Germinal center (tissue), 1 donor: ENCODE measurements around the gene WDFY3.

Experiments
- DNase-seq: peaks from one replicate; pipeline ENCODE4 v3.0.0; 2012; ENCODE audit warnings: mixed read lengths, low spot score

Gene WDFY3

GRCh38 chr4:84944947-84945346, 21.5 kb downstream of the WDFY3 start:
- DNase-seq = no peak

DNA sequence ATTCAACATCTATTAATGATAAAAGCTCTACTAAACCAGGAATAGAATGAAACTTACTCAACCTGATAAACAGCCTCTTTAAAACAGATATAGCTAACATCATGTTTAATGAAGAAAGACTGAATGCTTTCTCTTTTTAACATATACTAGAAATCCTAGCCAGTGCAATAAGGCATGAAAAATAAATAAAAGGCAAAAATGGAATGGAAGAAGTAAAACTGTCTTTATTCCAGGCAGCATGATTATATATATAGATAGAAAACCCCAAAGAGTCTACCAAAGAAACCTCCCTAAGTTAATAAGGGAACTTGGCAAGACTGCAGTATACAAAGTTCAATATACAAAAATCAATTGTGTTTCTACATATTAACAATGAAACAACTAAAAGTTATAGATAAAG, 25.5 kb downstream of the WDFY3 start:
- DNase-seq = no peak

- no peak for DNase-seq
Observed at GRCh38 chr4:84939113-84939512, 27.4 kb downstream of the WDFY3 start.

GRCh38 chr4:84938316-84938715, 28.2 kb downstream of the WDFY3 start:
- no peak for DNase-seq

GRCh38 chr4:84937381-84937977, 29.0 kb downstream of the WDFY3 start:
- DNase-seq = no peak

DNA sequence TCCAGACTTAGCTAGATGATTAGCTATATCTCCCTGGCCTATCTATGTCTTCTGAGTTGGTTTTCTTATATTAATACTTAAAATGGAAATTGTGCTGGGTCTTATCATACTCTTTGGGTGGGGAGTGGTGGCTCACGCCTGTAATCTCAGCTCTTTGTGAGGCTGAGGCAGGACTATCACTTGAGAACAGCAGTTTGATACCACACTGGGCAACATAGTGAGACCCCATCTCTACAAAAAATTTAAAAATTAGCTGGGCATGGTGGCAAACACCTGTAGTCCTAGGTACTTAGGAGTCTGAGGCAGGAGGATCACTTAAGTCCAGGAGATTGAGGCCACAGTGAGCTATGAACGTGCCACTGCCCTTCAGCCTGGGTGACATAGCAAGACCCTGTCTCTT, 30.4 kb downstream of the WDFY3 start:
- no peak for DNase-seq

DNA sequence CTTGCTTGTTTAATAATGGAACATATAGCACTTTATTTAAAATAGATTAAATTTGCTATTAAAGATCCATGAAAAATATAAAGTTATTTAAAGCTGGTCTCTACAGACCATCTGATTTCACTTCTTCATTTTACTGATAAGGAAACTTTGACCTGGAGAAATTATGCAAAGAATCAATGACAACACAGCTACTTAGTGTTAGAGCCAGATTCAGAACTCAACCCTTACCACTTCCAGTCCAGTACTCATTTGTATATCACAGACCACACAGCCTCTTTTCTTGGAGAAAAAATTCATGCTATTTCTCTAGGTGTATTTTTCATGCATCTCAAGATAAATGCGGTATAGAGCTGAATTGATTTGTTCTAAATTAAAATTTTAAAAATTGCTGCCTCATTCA, 34.0 kb downstream of the WDFY3 start:
- no peak for DNase-seq

DNA sequence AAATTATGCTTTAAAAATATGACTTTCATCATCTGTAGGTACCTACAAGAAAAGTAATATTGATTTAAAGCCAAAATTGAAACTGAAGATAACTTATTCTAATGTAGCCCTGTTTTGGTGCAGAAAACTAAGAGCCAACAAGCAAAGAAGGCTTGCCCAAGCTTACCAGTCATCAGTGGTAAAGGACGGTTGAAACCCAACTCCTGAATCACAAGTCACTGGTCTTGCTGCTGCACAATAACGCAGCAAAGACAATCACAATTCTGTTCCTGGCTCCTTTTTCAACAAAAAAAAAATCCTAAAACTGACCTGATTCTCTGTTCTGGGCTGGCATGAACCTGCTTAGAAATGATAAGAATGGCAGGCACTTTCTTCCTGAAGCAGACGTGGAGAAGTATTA, 34.5 kb downstream of the WDFY3 start:
- DNase-seq = no peak

GRCh38 chr4:84931274-84931673, 35.2 kb downstream of the WDFY3 start:
- no peak for DNase-seq

GRCh38 chr4:84928089-84928488, 38.4 kb downstream of the WDFY3 start:
- no peak for DNase-seq

- DNase-seq = no peak
Observed at GRCh38 chr4:84927428-84927827, 39.1 kb downstream of the WDFY3 start.

DNA sequence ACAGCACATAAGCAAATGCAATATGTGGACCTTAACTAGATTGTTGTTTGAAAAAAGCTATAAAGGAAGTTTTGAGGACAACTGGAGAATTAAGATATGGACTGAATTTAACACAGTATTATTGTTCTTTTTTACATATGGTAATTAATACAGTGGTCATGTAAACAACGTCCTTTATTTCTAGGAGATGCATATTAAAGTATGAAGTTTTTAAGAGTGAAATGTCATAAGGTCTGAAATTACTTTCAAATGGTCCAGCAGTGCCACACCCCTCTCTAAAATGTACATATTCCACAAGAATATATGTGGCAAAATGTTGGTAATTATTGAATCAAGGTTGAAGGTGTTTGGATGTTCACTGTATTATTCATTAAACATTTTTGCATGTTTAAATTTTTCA, 40.9 kb downstream of the WDFY3 start:
- DNase-seq = no peak

DNA sequence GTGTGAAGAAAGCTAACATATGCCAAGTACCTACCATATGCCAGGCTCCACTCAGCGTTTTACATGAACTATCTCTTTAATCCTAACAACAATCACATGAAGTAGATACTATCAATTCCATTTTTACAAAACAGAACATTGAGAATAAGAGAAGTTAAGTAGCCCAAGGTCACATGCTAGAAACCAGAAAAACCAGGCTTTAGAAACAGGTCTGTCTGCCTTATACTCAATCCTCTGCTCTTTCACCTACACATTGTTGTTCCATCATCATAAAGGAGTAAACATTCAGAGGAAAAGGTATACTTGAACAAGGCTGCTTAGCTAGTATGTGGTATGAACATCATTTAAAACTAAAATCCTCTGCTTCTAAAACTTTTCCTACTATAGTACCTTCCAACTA, 42.1 kb downstream of the WDFY3 start:
- DNase-seq = no peak

DNA sequence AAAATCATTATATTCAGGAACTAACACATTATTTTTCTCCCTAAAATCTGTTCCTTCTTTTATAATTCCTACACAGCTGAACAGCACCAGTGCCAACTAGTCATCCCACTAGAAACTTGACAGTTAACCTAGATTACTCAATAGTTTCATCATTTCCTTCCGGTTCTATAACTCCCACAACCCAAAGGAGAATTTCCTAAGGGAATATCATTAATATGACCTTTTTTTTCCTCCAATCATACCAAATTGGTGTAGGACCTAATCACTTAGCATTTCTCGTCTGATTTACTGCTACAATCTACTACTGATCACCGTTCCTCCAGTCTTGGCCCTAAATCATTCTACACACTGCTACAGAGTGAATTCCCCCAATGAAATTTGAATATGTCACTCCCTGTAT, 45.9 kb downstream of the WDFY3 start:
- no peak for DNase-seq

DNA sequence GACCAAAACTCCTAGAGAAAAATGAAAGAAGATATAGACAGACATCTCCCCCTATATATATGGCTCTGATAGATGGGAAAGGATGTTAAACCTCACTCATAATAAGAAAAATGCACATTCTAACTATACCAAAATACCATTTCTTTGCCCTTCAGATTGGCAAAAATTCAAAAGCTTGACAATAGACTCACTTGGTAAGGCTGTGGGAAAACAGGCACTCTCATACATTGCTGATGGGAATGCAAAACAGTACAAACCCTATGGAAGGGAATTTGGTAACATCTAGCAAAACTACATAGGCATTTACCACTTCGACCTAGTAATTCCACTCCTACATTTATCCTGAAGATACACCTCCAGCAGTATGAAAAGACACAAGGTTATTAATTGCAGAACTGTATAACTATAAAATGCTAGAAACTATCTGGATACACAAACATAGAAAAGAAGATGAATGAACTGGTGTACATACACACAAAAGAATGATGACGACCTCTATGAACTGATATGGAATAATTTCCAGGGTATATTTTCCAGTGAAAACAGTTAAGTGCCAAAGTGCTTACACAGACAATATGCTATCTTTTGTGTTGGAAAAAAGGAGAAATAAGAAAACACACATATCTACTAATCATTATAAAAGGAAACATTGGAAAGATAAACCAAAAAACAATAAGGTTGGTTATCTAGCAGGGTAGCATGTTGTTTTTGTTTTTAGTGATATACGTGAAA, 48.5 kb downstream of the WDFY3 start:
- DNase-seq = no peak

- DNase-seq = no peak
Observed at GRCh38 chr4:84917086-84917821, 49.2 kb downstream of the WDFY3 start.

- no peak for DNase-seq
Observed at GRCh38 chr4:84916227-84916626, 50.3 kb downstream of the WDFY3 start.

GRCh38 chr4:84915396-84915780, 51.1 kb downstream of the WDFY3 start:
- DNase-seq = no peak

GRCh38 chr4:84914686-84915395, 51.6 kb downstream of the WDFY3 start:
- no peak for DNase-seq

- no peak for DNase-seq
Observed at GRCh38 chr4:84913176-84913575, 53.3 kb downstream of the WDFY3 start.

DNA sequence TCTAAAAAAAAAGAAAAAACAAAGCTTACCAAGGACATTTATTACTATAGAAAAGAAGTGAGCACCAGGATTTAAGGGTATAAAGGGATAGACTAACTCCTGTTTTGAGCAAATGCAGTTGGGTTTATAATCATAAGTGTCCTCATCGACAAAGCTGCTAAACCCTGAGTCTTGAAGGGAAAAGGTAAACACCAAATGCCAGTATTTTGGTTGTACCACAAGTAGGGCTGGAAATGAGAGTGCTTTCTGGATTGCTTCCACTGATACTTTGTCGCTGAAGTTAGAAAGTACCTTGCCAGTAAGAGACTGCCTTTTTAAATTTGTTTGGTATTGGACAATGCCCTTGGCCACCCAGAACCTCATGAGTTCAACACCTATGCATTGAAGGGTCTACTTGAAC, 53.7 kb downstream of the WDFY3 start:
- no peak for DNase-seq

DNA sequence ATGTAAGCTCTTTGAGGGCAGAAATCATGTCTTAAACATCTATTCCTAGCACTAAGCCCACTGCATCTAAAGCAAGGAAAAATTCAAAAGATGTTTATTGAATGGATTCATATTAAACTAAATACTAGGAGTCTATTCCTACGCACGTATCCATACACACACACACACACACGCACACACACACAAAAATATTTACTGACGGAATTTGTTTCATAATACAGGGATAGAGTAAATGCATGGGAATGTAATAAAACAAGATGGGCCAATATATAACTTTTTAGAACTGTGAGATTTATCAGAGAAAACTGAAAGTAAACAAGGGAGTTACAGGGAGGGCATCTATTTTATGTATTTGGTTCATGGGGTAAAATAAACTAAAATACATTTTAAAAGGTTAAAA, 57.6 kb downstream of the WDFY3 start:
- DNase-seq = no peak

DNA sequence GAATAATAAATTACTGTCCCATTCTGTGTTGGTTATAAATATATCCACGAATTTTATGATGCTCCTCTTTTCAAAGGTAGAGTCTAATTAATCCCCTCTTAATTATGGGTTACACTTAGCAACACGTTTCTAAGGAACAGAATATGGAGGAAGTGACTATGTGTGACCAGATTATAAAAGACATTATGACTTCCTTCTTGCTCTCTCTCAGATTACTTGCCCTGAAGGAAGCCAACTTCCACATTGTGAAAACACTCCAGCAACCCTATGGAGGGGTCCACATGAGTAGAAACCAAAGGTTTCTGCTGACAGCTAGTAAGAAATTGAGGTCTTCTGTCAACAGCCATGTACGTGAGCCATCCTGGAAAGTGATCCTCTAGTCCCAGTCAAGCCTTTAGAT, 59.3 kb downstream of the WDFY3 start:
- DNase-seq = no peak
